GM23338 (cell line): ENCODE data around the gene FBXO24. TPM values are rescaled to one million over a fixed set of nuclear protein-coding genes. Genes with fewer than 3 reads are reported as not detected.

ENCODE experiments used
- ATAC-seq: fragments of 200-7000 bp; cut with Tn5 transposase; 3 replicates; pipeline ENCODE4 v1.9.1; 2020
- DNase-seq: peaks from one replicate; pipeline ENCODE4 v3.0.0-alpha.2; 2015; ENCODE audit warnings: low spot score
- H2AFZ ChIP-seq: fragments of 200-600 bp; sonication (generic); 2 replicates; pipeline ENCODE4 v1.8.0; 2016; ENCODE audit warnings: antibody characterized with exemption, mild to moderate bottlenecking, moderate library complexity
- H3F3A ChIP-seq: fragments of 200-600 bp; sonication (generic); replicated peaks from 2 replicates; pipeline ENCODE4 v1.8.0; 2017; ENCODE audit warnings: antibody characterized with exemption, mixed run types, low read depth
- H3K27ac ChIP-seq: fragments of 200-600 bp; sonication (generic); 2 replicates; pipeline ENCODE4 v1.6.1; 2016; ENCODE audit warnings: low read depth
- H3K27me3 ChIP-seq: fragments of 200-600 bp; sonication (generic); 2 replicates; pipeline ENCODE4 v1.8.0; 2016; ENCODE audit warnings: mild to moderate bottlenecking, mixed run types, moderate library complexity; ENCODE audit not compliant: insufficient read depth
- H3K36me3 ChIP-seq: fragments of 200-600 bp; sonication (generic); 2 replicates; pipeline ENCODE4 v1.8.0; 2016; ENCODE audit warnings: mild to moderate bottlenecking; ENCODE audit not compliant: insufficient read depth
- H3K4me1 ChIP-seq: fragments of 200-600 bp; sonication (generic); 2 replicates; pipeline ENCODE4 v1.8.0; 2016; ENCODE audit warnings: mild to moderate bottlenecking, moderate library complexity; ENCODE audit not compliant: insufficient read depth
- H3K4me2 ChIP-seq: fragments of 200-600 bp; sonication (generic); 2 replicates; pipeline ENCODE4 v1.7.1; 2017; ENCODE audit warnings: mixed run types
- H3K4me3 ChIP-seq: fragments of 200-600 bp; sonication (generic); 2 replicates; pipeline ENCODE4 v1.6.1; 2016; ENCODE audit warnings: mixed run types
- H3K79me2 ChIP-seq: fragments of 200-600 bp; sonication (generic); replicated peaks from 2 replicates; pipeline ENCODE4 v1.8.0; 2017; ENCODE audit warnings: mild to moderate bottlenecking; ENCODE audit not compliant: insufficient read depth
- H3K9me2 ChIP-seq: fragments of 200-600 bp; sonication (generic); 2 replicates; pipeline ENCODE4 v1.8.0; 2017; ENCODE audit not compliant: insufficient read depth
- H4K20me1 ChIP-seq: fragments of 200-600 bp; sonication (generic); replicated peaks from 2 replicates; pipeline ENCODE4 v1.8.0; 2017; ENCODE audit warnings: mild to moderate bottlenecking; ENCODE audit not compliant: insufficient read depth
- H3K27ac Mint-ChIP-seq: 2 replicates; pipeline ENCODE4 v1.8.0; 2020; ENCODE audit warnings: inconsistent platforms, mild to moderate bottlenecking, moderate library complexity, mixed read lengths
- H3K27me3 Mint-ChIP-seq: 3 replicates; pipeline ENCODE4 v1.8.0; 2022; ENCODE audit warnings: low read depth, mild to moderate bottlenecking, moderate library complexity, mixed read lengths, inconsistent platforms; ENCODE audit not compliant: insufficient read depth, poor library complexity
- H3K36me3 Mint-ChIP-seq: 3 replicates; pipeline ENCODE4 v1.8.0; 2021; ENCODE audit warnings: low read depth, mild to moderate bottlenecking, inconsistent platforms, moderate library complexity, mixed read lengths
- H3K4me1 Mint-ChIP-seq: 3 replicates; pipeline ENCODE4 v1.8.0; 2020; ENCODE audit warnings: mild to moderate bottlenecking, inconsistent platforms, mixed read lengths
- H3K4me3 Mint-ChIP-seq: 3 replicates; pipeline ENCODE4 v1.8.0; 2021; ENCODE audit warnings: moderate library complexity, mild to moderate bottlenecking, inconsistent platforms, mixed read lengths
- H3K9me3 Mint-ChIP-seq: 3 replicates; pipeline ENCODE4 v1.8.0; 2020; ENCODE audit warnings: moderate library complexity, mild to moderate bottlenecking, inconsistent platforms, mixed read lengths
- CREB1 ChIP-seq: fragments of 250-450 bp; sonication (Bioruptor Pico); IDR thresholded peaks from 2 replicates; pipeline ENCODE4 v1.5.0; 2020; ENCODE audit warnings: low read depth, mild to moderate bottlenecking, moderate library complexity
- EZH2phosphoT487 ChIP-seq: fragments of 200-600 bp; sonication (generic); IDR thresholded peaks from one replicate; pipeline ENCODE4 v1.8.1; 2018; ENCODE audit warnings: antibody characterized with exemption; ENCODE audit not compliant: unreplicated experiment
- JUNB ChIP-seq: IDR thresholded peaks from one replicate; pipeline ENCODE4 v1.6.1; 2016; ENCODE audit warnings: antibody characterized with exemption; ENCODE audit not compliant: unreplicated experiment
- NANOG ChIP-seq: IDR thresholded peaks from 2 replicates; pipeline ENCODE4 v1.6.1; 2016; ENCODE audit warnings: antibody characterized with exemption, borderline replicate concordance
- POLR2AphosphoS5 ChIP-seq: IDR thresholded peaks from 2 replicates; pipeline ENCODE4 v1.6.1; 2016; ENCODE audit warnings: antibody characterized with exemption, low read depth
- STAT1 ChIP-seq: IDR thresholded peaks from one replicate; pipeline ENCODE4 v1.6.1; 2016; ENCODE audit warnings: antibody characterized with exemption; ENCODE audit not compliant: unreplicated experiment
- ZNF331 ChIP-seq: fragments of 250-450 bp; sonication (Bioruptor Pico); IDR thresholded peaks from 2 replicates; pipeline ENCODE4 v1.5.0; 2020; ENCODE audit warnings: low read depth, mild to moderate bottlenecking, moderate library complexity
- polyA plus RNA-seq: library from polyadenylated mRNA; unstranded; fragments of >200 nt; fragmentation: Nextera tagmentation; extraction: Ambion mirVana; gene quantifications from 2 replicates; pipeline ENCODE4 v1.2.1, GENCODE V29; 2016
- total RNA-seq: library from RNA; depleted of rRNA; stranded (reverse); fragments of >200 nt; shearing (Covaris generic); gene quantifications from 2 replicates; pipeline ENCODE4 v1.2.3, GENCODE V29; 2014
- TF ChIP-seq, protein P1 (sequence below): IDR thresholded peaks from 2 replicates; pipeline ENCODE4 v1.6.1; 2016; ENCODE audit warnings: antibody characterized with exemption
- TF ChIP-seq, protein P2 (sequence below): IDR thresholded peaks from one replicate; pipeline ENCODE4 v1.6.1; 2018; ENCODE audit warnings: antibody characterized with exemption; ENCODE audit not compliant: unreplicated experiment

Gene FBXO24
- total and polyA plus RNA-seq, 2 experiments from 2014 or later = 2.1 to 2.4 TPM

DNA sequence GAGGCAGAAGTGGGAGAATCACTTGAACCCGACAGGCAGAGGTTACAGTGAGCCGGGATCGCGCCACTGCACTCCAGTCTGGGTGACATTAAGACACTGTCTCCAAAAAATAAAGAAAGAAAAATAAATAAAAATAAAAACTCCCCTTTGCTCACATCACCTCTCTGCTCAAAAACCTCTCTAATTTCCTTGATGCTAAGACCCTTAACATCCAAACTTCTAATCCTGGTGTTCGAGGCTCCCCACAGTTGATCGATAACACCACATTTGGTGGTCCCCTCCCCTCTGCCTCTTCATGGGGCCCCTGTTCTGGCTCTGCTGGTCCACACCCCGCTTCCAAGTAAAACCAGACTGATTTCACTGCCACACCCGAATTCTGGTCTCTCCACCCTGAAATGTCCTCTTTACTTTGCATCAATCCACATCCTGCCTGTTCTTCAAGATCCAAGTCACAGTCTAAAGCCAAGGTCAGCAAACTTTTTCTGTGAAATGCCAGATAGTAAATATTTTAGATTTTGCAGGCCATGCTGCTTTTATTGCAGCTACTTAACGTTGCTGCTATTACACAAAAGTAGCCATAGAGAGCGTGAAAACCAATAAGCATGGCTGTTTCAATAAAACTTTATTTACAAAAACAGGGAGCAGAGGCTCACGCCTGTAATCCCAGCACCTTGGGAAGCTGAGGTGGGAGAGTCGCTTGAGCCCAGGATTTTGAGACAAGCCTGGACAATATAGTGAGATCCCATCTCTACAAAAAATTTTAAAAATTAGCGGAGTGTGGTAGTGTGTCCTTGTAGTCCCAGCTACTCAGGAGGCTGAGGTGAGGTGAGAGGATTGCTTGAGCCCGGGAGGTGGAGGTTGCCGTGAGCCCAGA lies 38.1 kb downstream of the FBXO24 start:
- H3K36me3 Mint-ChIP-seq = no peaks in the 10 kb centered on the region; the same call in 2 of the 3 replicates
- H3K4me1 ChIP-seq = peaks cover 15% of the 10 kb centered on the region
- H3K4me1 Mint-ChIP-seq = peaks cover 5% of the 10 kb centered on the region; the same call in 2 of the 3 replicates
- H3K27ac ChIP-seq = no peak overlapping the region
- peaks cover 4% of the 10 kb centered on the region; the same call in 1 of the 2 replicates for H3K27me3 ChIP-seq
- peaks cover 25% of the 10 kb centered on the region for H3K27me3 Mint-ChIP-seq
- no peaks in the 10 kb centered on the region for H3K36me3 ChIP-seq
- no peaks in the 10 kb centered on the region; the same call in 2 of the 3 replicates for H3K9me3 Mint-ChIP-seq
- no peak overlapping the region for H3K27ac Mint-ChIP-seq
- ATAC-seq = no peak
- no peak for DNase-seq
- H3K79me2 ChIP-seq = no peaks in the 10 kb centered on the region
- H3K9me2 ChIP-seq = no peaks in the 10 kb centered on the region
- H3K4me2 ChIP-seq = no peak overlapping the region
- 0 out of 2 replicates have a peak, but pooled peaks cover 2% of the 10 kb centered on the region for H3F3A ChIP-seq
- TF ChIP-seq CREB1 (CRISPR knock-in tag) (no peak), STAT1 (no peak), EZH2phosphoT487 (no peak), JUNB (no peak)
- TF ChIP-seq, protein P1, sequence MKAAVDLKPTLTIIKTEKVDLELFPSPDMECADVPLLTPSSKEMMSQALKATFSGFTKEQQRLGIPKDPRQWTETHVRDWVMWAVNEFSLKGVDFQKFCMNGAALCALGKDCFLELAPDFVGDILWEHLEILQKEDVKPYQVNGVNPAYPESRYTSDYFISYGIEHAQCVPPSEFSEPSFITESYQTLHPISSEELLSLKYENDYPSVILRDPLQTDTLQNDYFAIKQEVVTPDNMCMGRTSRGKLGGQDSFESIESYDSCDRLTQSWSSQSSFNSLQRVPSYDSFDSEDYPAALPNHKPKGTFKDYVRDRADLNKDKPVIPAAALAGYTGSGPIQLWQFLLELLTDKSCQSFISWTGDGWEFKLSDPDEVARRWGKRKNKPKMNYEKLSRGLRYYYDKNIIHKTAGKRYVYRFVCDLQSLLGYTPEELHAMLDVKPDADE = no peak
- H3K4me3 ChIP-seq = no peak overlapping the region
- H2AFZ ChIP-seq = no peak overlapping the region
- no peaks in the 10 kb centered on the region for H4K20me1 ChIP-seq
- H3K4me3 Mint-ChIP-seq = no peak overlapping the region

GRCh38 chr7:100626055-100626454 lies 39.9 kb downstream of the FBXO24 start:
- ATAC-seq = no peak
- Mint-ChIP-seq H3K27me3 (peaks cover 28% of the 10 kb centered on the region), H3K36me3 (no peaks in the 10 kb centered on the region; the same call in 2 of the 3 replicates), H3K4me1 (peaks cover 5% of the 10 kb centered on the region; the same call in 2 of the 3 replicates), H3K9me3 (no peaks in the 10 kb centered on the region; the same call in 2 of the 3 replicates), H3K27ac (no peak overlapping the region), H3K4me3 (peak overlapping the region; percentile 69)
- Histone ChIP-seq H3K79me2 (no peaks in the 10 kb centered on the region), H3K4me3 (peak overlapping the region; percentile 74), H2AFZ (peak overlapping the region; percentile 90; the same call in 1 of the 2 replicates), H4K20me1 (no peaks in the 10 kb centered on the region), H3F3A (0 out of 2 replicates have a peak, but pooled peaks cover 2% of the 10 kb centered on the region), H3K4me2 (peak overlapping the region; percentile 96), H3K9me2 (no peaks in the 10 kb centered on the region), H3K36me3 (no peaks in the 10 kb centered on the region), H3K27me3 (peaks cover 4% of the 10 kb centered on the region; the same call in 1 of the 2 replicates), H3K27ac (no peak overlapping the region), H3K4me1 (peaks cover 15% of the 10 kb centered on the region)
- DNase-seq = no peak
- TF ChIP-seq NANOG = no peak

GRCh38 chr7:100626530-100627237 lies 40.6 kb downstream of the FBXO24 start:
- Histone ChIP-seq H3K27ac (no peak overlapping the region), H3K27me3 (peaks cover 4% of the 10 kb centered on the region; the same call in 1 of the 2 replicates), H3K4me1 (peaks cover 15% of the 10 kb centered on the region), H3K4me3 (peak overlapping the region; percentile 74), H4K20me1 (no peaks in the 10 kb centered on the region), H2AFZ (peak overlapping the region; percentile 90), H3K79me2 (no peaks in the 10 kb centered on the region), H3K4me2 (peak overlapping the region; percentile 96), H3K36me3 (no peaks in the 10 kb centered on the region), H3K9me2 (no peaks in the 10 kb centered on the region), H3F3A (0 out of 2 replicates have a peak, but pooled peaks cover 2% of the 10 kb centered on the region)
- DNase-seq (peak; percentile 89), ATAC-seq (peak; percentile 92)
- Mint-ChIP-seq H3K27ac (no peak overlapping the region), H3K4me1 (peaks cover 5% of the 10 kb centered on the region; the same call in 2 of the 3 replicates), H3K4me3 (peak overlapping the region; percentile 69), H3K27me3 (peaks cover 25% of the 10 kb centered on the region), H3K9me3 (no peaks in the 10 kb centered on the region; the same call in 2 of the 3 replicates), H3K36me3 (no peaks in the 10 kb centered on the region; the same call in 2 of the 3 replicates)
- no peak for TF ChIP-seq STAT1
- TF ChIP-seq POLR2AphosphoS5 = peak; percentile 76
- TF ChIP-seq ZNF331 = no peak
- TF ChIP-seq, protein P2, sequence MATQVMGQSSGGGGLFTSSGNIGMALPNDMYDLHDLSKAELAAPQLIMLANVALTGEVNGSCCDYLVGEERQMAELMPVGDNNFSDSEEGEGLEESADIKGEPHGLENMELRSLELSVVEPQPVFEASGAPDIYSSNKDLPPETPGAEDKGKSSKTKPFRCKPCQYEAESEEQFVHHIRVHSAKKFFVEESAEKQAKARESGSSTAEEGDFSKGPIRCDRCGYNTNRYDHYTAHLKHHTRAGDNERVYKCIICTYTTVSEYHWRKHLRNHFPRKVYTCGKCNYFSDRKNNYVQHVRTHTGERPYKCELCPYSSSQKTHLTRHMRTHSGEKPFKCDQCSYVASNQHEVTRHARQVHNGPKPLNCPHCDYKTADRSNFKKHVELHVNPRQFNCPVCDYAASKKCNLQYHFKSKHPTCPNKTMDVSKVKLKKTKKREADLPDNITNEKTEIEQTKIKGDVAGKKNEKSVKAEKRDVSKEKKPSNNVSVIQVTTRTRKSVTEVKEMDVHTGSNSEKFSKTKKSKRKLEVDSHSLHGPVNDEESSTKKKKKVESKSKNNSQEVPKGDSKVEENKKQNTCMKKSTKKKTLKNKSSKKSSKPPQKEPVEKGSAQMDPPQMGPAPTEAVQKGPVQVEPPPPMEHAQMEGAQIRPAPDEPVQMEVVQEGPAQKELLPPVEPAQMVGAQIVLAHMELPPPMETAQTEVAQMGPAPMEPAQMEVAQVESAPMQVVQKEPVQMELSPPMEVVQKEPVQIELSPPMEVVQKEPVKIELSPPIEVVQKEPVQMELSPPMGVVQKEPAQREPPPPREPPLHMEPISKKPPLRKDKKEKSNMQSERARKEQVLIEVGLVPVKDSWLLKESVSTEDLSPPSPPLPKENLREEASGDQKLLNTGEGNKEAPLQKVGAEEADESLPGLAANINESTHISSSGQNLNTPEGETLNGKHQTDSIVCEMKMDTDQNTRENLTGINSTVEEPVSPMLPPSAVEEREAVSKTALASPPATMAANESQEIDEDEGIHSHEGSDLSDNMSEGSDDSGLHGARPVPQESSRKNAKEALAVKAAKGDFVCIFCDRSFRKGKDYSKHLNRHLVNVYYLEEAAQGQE = peak; percentile 12
